GDM1 (cell line): ENCODE data around the gene BRAF.
"Not testable (repeated sequence)": the region's sequence is repeated elsewhere in the genome, so short reads cannot be mapped to it uniquely, and the experiment has no call there.

Experiments used
- DNase-seq: peaks from one replicate; lab custom pipeline; 2025; lab: John Stamatoyannopoulos, UW

Gene BRAF

GRCh38 chr7:140924821-140925421 lies at the start of gene BRAF:
BRAF (minus strand) TSS chr7:140924929; CDS start chr7:140924703, 226 bp downstream.
- DNase-seq: peak; percentile 84

GRCh38 chr7:140972876-140973829 lies 48.4 kb upstream of the BRAF start:
- DNase-seq: no peak

GRCh38 chr7:140972344-140972743 lies 47.6 kb upstream of the BRAF start:
- no peak for DNase-seq

- no peak for DNase-seq
These were observed 42.7 kb upstream of the BRAF start for GRCh38 chr7:140967438-140967837.

- DNase-seq: no peak
These were observed 42.0 kb upstream of the BRAF start for GRCh38 chr7:140966561-140967233.

- no peak for DNase-seq
These were observed 36.4 kb upstream of the BRAF start for GRCh38 chr7:140961117-140961516.

- not testable (repeated sequence) for DNase-seq
These were observed 32.3 kb upstream of the BRAF start for GRCh38 chr7:140956997-140957396.

- DNase-seq: no peak
These were observed 21.2 kb upstream of the BRAF start for GRCh38 chr7:140945940-140946339.

- DNase-seq: not testable (repeated sequence)
These were observed 17.5 kb upstream of the BRAF start for GRCh38 chr7:140942242-140942641.

GRCh38 chr7:140940898-140941297 lies 16.2 kb upstream of the BRAF start:
- no peak for DNase-seq

GRCh38 chr7:140937702-140938264 lies 13.1 kb upstream of the BRAF start:
- no peak for DNase-seq

GRCh38 chr7:140928491-140929309 lies 4.0 kb upstream of the BRAF start:
- DNase-seq: no peak

GRCh38 chr7:140927945-140928344 lies 3.2 kb upstream of the BRAF start:
- DNase-seq: not testable (repeated sequence)

GRCh38 chr7:140927351-140927750 lies 2.6 kb upstream of the BRAF start:
- DNase-seq: no peak

- no peak for DNase-seq
These were observed 1.5 kb upstream of the BRAF start for GRCh38 chr7:140926021-140926817.

- DNase-seq: peak; percentile 13
These were observed 509 bp downstream of the BRAF start for GRCh38 chr7:140924019-140924820.

GRCh38 chr7:140923358-140924006 lies 1.2 kb downstream of the BRAF start:
- no peak for DNase-seq

GRCh38 chr7:140922741-140923345 lies 1.9 kb downstream of the BRAF start:
- no peak for DNase-seq

- no peak for DNase-seq
These were observed 4.0 kb downstream of the BRAF start for GRCh38 chr7:140920745-140921144.
